Sigmoid colon (tissue), 7 donors: Measurements from ENCODE around the gene STON2. TPM values are rescaled to one million over a fixed set of nuclear protein-coding genes. Genes with fewer than 3 reads are reported as not detected.

Source experiments
- DNase-seq: peaks from one replicate; pipeline ENCODE4 v3.0.0-alpha.2; 2019
- H3K27ac ChIP-seq, 4 donors: fragments of 200-600 bp; sonication (generic); one replicate each; pipeline ENCODE4 v1.5.1; 2016 to 2019; ENCODE audit warnings: mild to moderate bottlenecking in 1 of 4
- H3K27me3 ChIP-seq, 3 donors: fragments of 200-600 bp; sonication (generic); one replicate each; pipeline ENCODE4 v1.5.1; 2019; ENCODE audit warnings: mild to moderate bottlenecking in 1 of 3
- H3K36me3 ChIP-seq, 4 donors: fragments of 200-600 bp; sonication (generic); one replicate each; pipeline ENCODE4 v1.5.1; 2016 to 2019
- H3K4me1 ChIP-seq, 4 donors: fragments of 200-600 bp; sonication (generic); one replicate each; pipeline ENCODE4 v1.5.1; 2017 to 2019
- H3K4me3 ChIP-seq, 4 donors: fragments of 200-600 bp; sonication (generic); one replicate each; pipeline ENCODE4 v1.5.1; 2017 to 2019; ENCODE audit warnings: mild to moderate bottlenecking in 2 of 4, moderate library complexity in 1 of 4
- H3K9me3 ChIP-seq, 4 donors: fragments of 200-600 bp in 3 of 4; sonication (generic) in 3 of 4; one replicate each; pipeline versions ENCODE4 v1.5.1 to v1.6.1; 2013 to 2019
- EP300 ChIP-seq, 4 donors: sonication (generic); formaldehyde crosslinking; IDR thresholded peaks; one replicate each; pipeline ENCODE4 v1.6.1; 2017; ENCODE audit warnings: antibody characterized with exemption in 4 of 4
- POLR2A ChIP-seq, 2 donors: fragments of 450-650 bp; IDR thresholded peaks; one replicate each; pipeline ENCODE4 v1.6.1; 2016; ENCODE audit warnings: antibody characterized with exemption in 2 of 2, mild to moderate bottlenecking in 2 of 2, moderate library complexity in 2 of 2
- POLR2AphosphoS5 ChIP-seq, 4 donors: sonication (generic); formaldehyde crosslinking; IDR thresholded peaks; one replicate each; pipeline ENCODE4 v1.6.1; 2017; ENCODE audit warnings: antibody characterized with exemption in 4 of 4
- WGBS, 2 donors: extraction: QIAGEN DNeasy Blood & Tissue Kit; methylation state at CpG; one replicate each; pipeline ENCODE4 v1.1.7; 2013; 5-methylcytosine and 5-hydroxymethylcytosine counted together
- intact Hi-C: fragments of 100-400 bp; cut with DNase I; formaldehyde crosslinking; loops from one replicate; pipeline ENCODE4 v1.15.1; 2023
- polyA plus RNA-seq, 3 donors: library from polyadenylated mRNA; stranded (reverse); fragments of 200-250 nt; gene quantifications; one replicate each; pipeline ENCODE4 v1.2.3, GENCODE V29; 2013
- total RNA-seq, 4 donors: library from RNA; depleted of rRNA; stranded (reverse); fragments of >200 nt; gene quantifications; one replicate each; pipeline ENCODE4 v1.1.0, GENCODE V29; 2016
- TF ChIP-seq, protein P1 (sequence below), 4 experiments: fragments of 450-650 bp in 3 of 4; fragments of 200-600 bp in 1 of 4; IDR thresholded peaks; one replicate each; pipeline ENCODE4 v1.5.1; 2016 to 2019; ENCODE audit warnings: antibody characterized with exemption in 4 of 4, mild to moderate bottlenecking in 3 of 4, moderate library complexity in 2 of 4
- donor health status: healthy with polysubstance abuse.
- donor health status: Bipolar disorder and iron deficiency.
- donor health status: healthy.

STON2 gene
- total and polyA plus RNA-seq, 7 donors = 2.9 to 15.6 (median 12.2) TPM

DNA sequence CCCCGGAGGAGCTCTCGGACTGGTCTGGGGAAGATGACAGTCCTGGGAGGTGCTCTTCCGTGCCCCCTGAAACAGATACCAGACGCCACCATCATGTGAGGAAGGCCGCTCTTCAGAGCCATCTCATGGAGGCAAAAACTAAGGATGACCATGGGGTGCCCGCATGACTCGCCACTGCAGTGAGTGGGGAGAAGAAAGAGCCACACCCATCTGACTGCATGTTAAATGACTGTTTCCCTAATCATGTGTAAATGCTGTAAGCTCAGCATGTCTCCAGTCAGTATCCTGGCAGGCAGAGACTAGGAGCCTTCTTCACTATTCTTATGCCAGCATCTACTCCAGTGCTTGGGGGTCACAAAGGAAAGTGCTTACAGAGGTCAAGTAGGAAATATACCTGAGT, 4.0 kb downstream of the STON2 start:
- intact Hi-C loops = no loop called here
- DNase-seq = no peak
- Histone ChIP-seq H3K4me1 (no peaks in the 10 kb centered on the region), H3K4me3 (no peak overlapping the region), H3K27ac (no peak overlapping the region), H3K9me3 (no peaks in the 10 kb centered on the region), H3K36me3 (no peaks in the 10 kb centered on the region), H3K27me3 (no peaks in the 10 kb centered on the region)
- WGBS, 2 donors = 96% methylated on average over 7 of the region's 7 CpGs
- TF ChIP-seq POLR2AphosphoS5 (IDR thresholded peaks at IDR 0.05) (no peak), POLR2A (IDR thresholded peaks at IDR 0.05) (no peak), EP300 (IDR thresholded peaks at IDR 0.05) (no peak)
- TF ChIP-seq, protein P1, sequence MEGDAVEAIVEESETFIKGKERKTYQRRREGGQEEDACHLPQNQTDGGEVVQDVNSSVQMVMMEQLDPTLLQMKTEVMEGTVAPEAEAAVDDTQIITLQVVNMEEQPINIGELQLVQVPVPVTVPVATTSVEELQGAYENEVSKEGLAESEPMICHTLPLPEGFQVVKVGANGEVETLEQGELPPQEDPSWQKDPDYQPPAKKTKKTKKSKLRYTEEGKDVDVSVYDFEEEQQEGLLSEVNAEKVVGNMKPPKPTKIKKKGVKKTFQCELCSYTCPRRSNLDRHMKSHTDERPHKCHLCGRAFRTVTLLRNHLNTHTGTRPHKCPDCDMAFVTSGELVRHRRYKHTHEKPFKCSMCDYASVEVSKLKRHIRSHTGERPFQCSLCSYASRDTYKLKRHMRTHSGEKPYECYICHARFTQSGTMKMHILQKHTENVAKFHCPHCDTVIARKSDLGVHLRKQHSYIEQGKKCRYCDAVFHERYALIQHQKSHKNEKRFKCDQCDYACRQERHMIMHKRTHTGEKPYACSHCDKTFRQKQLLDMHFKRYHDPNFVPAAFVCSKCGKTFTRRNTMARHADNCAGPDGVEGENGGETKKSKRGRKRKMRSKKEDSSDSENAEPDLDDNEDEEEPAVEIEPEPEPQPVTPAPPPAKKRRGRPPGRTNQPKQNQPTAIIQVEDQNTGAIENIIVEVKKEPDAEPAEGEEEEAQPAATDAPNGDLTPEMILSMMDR (IDR thresholded peaks at IDR 0.05) = no peak

DNA sequence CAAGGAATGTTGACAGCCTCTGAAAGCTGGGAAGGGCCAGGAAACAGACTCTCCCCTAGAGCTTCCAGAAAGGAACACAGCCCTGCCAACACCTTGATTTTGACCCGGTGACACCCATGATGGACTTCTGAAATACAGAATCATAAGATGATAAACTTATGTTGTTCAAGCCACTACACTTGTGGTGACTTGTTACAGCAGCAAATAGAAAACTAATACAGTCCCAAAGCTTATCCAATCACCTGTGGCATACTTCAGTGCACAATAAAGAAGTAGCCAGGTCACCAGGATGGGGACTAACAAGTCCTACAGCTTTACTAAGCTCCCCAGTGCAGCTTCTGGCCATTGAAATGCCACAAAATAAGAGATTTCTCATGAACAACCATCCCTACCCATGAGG, 5.4 kb downstream of the STON2 start:
- no peaks in the 10 kb centered on the region for H3K27me3 ChIP-seq
- no peaks in the 10 kb centered on the region for H3K4me1 ChIP-seq
- WGBS, 2 donors = 96 to 100% methylated on average over 1 of the region's 1 CpG
- TF ChIP-seq, protein P1 (IDR thresholded peaks at IDR 0.05) = no peak
- no peak for TF ChIP-seq POLR2AphosphoS5 (IDR thresholded peaks at IDR 0.05)
- no peak overlapping the region for H3K4me3 ChIP-seq
- H3K27ac ChIP-seq = no peak overlapping the region
- DNase-seq = no peak
- intact Hi-C loops = no loop called here
- H3K9me3 ChIP-seq = no peaks in the 10 kb centered on the region
- H3K36me3 ChIP-seq = no peaks in the 10 kb centered on the region

- intact Hi-C loops = no loop called here
- WGBS, 2 donors = 75 to 85% methylated on average over 6 of the region's 6 CpGs
- H3K27me3 ChIP-seq = no peaks in the 10 kb centered on the region
- H3K4me3 ChIP-seq = no peak overlapping the region
- no peak overlapping the region for H3K27ac ChIP-seq
- H3K9me3 ChIP-seq = no peaks in the 10 kb centered on the region
- H3K4me1 ChIP-seq = no peaks in the 10 kb centered on the region
- TF ChIP-seq EP300 (IDR thresholded peaks at IDR 0.05) (no peak), POLR2A (IDR thresholded peaks at IDR 0.05) (no peak), POLR2AphosphoS5 (IDR thresholded peaks at IDR 0.05) (no peak)
- TF ChIP-seq, protein P1 (IDR thresholded peaks at IDR 0.05) = no peak
- H3K36me3 ChIP-seq = no peaks in the 10 kb centered on the region
- DNase-seq = no peak
Measured at GRCh38 chr14:81392976-81393643, 7.0 kb downstream of the STON2 start.

DNA sequence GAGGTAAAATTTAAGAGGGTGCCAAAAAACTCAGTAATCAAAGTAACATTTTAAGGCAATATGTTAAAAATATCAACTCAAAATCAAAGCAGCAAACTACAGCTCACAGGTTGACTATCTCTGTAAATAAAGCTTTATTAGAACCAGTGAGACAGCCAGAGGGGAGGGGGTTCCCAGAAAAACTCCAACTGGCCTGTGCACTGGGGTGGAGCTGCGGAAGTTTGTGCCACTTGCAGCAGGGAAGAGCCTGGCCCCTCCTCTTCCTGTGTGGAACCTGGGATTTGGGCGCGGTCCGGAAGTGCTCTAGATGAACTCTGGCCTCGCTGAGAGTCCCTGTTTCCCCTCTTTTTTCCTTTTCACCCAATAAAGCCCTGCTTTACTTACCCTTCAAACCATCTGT, 8.1 kb downstream of the STON2 start:
- intact Hi-C loops = no loop called here
- 80 to 90% methylated on average over 5 of the region's 5 CpGs for WGBS, 2 donors
- TF ChIP-seq POLR2A (IDR thresholded peaks at IDR 0.05) = no peak
- TF ChIP-seq, protein P1 (IDR thresholded peaks at IDR 0.05) = no peak
- TF ChIP-seq POLR2AphosphoS5 (IDR thresholded peaks at IDR 0.05) = no peak
- no peak for TF ChIP-seq EP300 (IDR thresholded peaks at IDR 0.05)
- no peaks in the 10 kb centered on the region for H3K36me3 ChIP-seq
- no peak overlapping the region for H3K27ac ChIP-seq
- no peaks in the 10 kb centered on the region for H3K4me1 ChIP-seq
- H3K4me3 ChIP-seq = no peak overlapping the region
- no peaks in the 10 kb centered on the region for H3K9me3 ChIP-seq
- no peak for DNase-seq
- H3K27me3 ChIP-seq = no peaks in the 10 kb centered on the region

- no peak for TF ChIP-seq EP300 (IDR thresholded peaks at IDR 0.05)
- no peak for TF ChIP-seq POLR2A (IDR thresholded peaks at IDR 0.05)
- no peak for TF ChIP-seq POLR2AphosphoS5 (IDR thresholded peaks at IDR 0.05)
- TF ChIP-seq, protein P1 (IDR thresholded peaks at IDR 0.05) = no peak
- Histone ChIP-seq H3K9me3 (no peaks in the 10 kb centered on the region), H3K36me3 (no peaks in the 10 kb centered on the region), H3K4me3 (no peak overlapping the region), H3K27me3 (no peaks in the 10 kb centered on the region), H3K4me1 (no peaks in the 10 kb centered on the region), H3K27ac (no peak overlapping the region)
- 76 to 86% methylated on average over 3 of the region's 3 CpGs for WGBS, 2 donors
- intact Hi-C loops = no loop called here
- no peak for DNase-seq
Measured at GRCh38 chr14:81390696-81391095, 9.4 kb downstream of the STON2 start.
